ENCODE results near the gene CFAP74. TPM values are rescaled to one million over a fixed set of nuclear protein-coding genes. Genes with fewer than 3 reads are reported as not detected.
"Not testable (repeated sequence)": the region's sequence is repeated elsewhere in the genome, so short reads cannot be mapped to it uniquely, and the experiment has no call there.

The CFAP74 gene
- total RNA-seq, 4 donors from 2014 or later, result 0.35 to 1.1 (median 0.83) TPM; not detected in 1

DNA sequence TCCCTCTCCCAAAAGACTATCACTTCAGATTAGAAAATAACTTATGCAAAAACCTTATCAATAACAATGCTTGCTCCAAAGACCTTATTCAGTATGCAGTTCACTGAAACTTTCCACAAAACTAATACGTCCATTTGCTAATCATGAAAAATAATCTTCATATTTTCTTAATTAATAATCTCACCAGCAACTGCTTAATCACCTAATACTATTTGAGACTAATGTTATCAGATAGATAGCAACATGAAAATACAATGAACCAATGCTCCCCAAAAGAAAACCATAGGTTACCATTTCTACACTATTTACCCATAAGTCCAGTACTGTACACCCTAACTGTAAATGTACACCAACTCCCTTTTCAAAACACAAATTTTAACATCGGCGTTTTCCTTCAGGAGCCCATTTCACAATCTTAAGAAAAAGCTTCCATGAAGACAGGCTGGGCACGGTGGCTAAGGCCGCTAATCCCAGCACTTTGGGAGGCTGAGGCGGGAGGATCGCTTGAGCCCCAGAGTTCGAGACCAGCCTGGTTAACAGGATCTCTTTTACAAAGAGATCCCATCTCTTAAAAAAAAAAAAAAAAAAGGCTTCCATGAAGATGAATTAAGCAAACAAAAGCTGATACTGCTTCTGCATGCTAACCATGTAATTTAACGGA, 114.4 kb downstream of the CFAP74 start:
- no peak for TF ChIP-seq POLR2A (IDR thresholded peaks at IDR 0.05)
- TF ChIP-seq, protein P1, sequence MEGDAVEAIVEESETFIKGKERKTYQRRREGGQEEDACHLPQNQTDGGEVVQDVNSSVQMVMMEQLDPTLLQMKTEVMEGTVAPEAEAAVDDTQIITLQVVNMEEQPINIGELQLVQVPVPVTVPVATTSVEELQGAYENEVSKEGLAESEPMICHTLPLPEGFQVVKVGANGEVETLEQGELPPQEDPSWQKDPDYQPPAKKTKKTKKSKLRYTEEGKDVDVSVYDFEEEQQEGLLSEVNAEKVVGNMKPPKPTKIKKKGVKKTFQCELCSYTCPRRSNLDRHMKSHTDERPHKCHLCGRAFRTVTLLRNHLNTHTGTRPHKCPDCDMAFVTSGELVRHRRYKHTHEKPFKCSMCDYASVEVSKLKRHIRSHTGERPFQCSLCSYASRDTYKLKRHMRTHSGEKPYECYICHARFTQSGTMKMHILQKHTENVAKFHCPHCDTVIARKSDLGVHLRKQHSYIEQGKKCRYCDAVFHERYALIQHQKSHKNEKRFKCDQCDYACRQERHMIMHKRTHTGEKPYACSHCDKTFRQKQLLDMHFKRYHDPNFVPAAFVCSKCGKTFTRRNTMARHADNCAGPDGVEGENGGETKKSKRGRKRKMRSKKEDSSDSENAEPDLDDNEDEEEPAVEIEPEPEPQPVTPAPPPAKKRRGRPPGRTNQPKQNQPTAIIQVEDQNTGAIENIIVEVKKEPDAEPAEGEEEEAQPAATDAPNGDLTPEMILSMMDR (IDR thresholded peaks at IDR 0.05), result no peak
- DNase-seq, result no peak
- Histone ChIP-seq H3K27ac (peak overlapping the region in 3 of 4 donors; percentile 97 to 99 (median 99)), H3K4me3 (peak overlapping the region; percentile 79 to 95 (median 88)), H3K27me3 (no peaks in the 10 kb centered on the region), H3K36me3 (no peaks in the 10 kb centered on the region), H3K4me1 (peaks cover 2 to 57% (median 27%) of the 10 kb centered on the region in 4 donors), H3K9me3 (no peaks in the 10 kb centered on the region)

DNA sequence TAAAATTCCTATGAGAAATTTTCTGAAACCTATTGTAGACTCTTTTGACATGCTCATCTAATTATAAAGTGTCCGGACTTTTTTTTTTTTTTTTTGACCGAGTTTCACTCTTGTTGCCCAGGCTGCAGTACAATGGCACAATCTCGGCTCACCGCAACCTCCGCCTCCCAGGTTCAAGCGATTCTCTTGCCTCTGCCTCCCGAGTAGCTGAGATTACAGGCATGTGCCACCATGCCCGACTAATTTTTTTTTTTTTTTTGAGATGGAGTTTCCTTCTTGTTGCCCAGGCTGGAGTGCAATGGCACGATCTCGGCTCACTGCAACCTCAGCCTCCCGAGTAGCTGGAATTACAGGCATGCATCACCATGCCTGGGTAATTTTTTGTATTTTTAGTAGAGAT, 119.7 kb downstream of the CFAP74 start:
- H3K4me3 ChIP-seq, H3K27ac ChIP-seq, H3K27me3 ChIP-seq, H3K36me3 ChIP-seq, DNase-seq, H3K9me3 ChIP-seq: not testable (repeated sequence)
- peaks cover 6 to 81% (median 19%) of the 10 kb centered on the region in 4 donors for H3K4me1 ChIP-seq

- Histone ChIP-seq H3K9me3 (no peaks in the 10 kb centered on the region), H3K36me3 (no peaks in the 10 kb centered on the region), H3K27me3 (no peaks in the 10 kb centered on the region), H3K4me1 (peaks cover 6 to 81% (median 14%) of the 10 kb centered on the region in 4 donors), H3K4me3 (no peak overlapping the region), H3K27ac (peak overlapping the region in 2 of 4 donors; percentile 50 to 72)
- TF ChIP-seq POLR2A (IDR thresholded peaks at IDR 0.05), result no peak
- TF ChIP-seq, protein P1 (IDR thresholded peaks at IDR 0.05), result no peak
- DNase-seq, result no peak
Observed at GRCh38 chr1:1883092-1883873, 120.3 kb downstream of the CFAP74 start.

- H3K4me3 ChIP-seq, result peak overlapping the region in 2 of 4 donors; percentile 1 to 12
- peak overlapping the region in 3 of 4 donors; percentile 33 to 79 (median 72) for H3K27ac ChIP-seq
- no peaks in the 10 kb centered on the region for H3K27me3 ChIP-seq
- H3K4me1 ChIP-seq, result peaks cover 0 to 75% (median 16%) of the 10 kb centered on the region in 4 donors
- DNase-seq, result peak in 2 of 3 donors; percentile 72 to 73
- no peaks in the 10 kb centered on the region for H3K9me3 ChIP-seq
- TF ChIP-seq POLR2A (IDR thresholded peaks at IDR 0.05), result peak in 1 of 2 donors; percentile 30
- TF ChIP-seq, protein P1 (IDR thresholded peaks at IDR 0.05), result no peak
- peaks cover 0 to 2% (median 0%) of the 10 kb centered on the region in 3 donors for H3K36me3 ChIP-seq
Observed at GRCh38 chr1:1881727-1882126, 121.9 kb downstream of the CFAP74 start.

GRCh38 chr1:1880617-1881312, 122.8 kb downstream of the CFAP74 start:
- H3K4me1 ChIP-seq, result peaks cover 0 to 82% (median 17%) of the 10 kb centered on the region in 4 donors
- DNase-seq, result no peak

More at GRCh38 chr1:1880617-1881312, 122.8 kb downstream of the CFAP74 start:
- peak overlapping the region in 3 of 4 donors; percentile 33 to 79 (median 72) for H3K27ac ChIP-seq
- TF ChIP-seq POLR2A (IDR thresholded peaks at IDR 0.05), result no peak
- TF ChIP-seq, protein P1 (IDR thresholded peaks at IDR 0.05), result no peak
- peaks cover 0 to 10% (median 0%) of the 10 kb centered on the region in 3 donors for H3K36me3 ChIP-seq
- peak overlapping the region in 1 of 4 donors; percentile 26 for H3K4me3 ChIP-seq
- no peaks in the 10 kb centered on the region for H3K27me3 ChIP-seq
- no peaks in the 10 kb centered on the region for H3K9me3 ChIP-seq

All from Peyer's patch (tissue), 4 donors.